GM10248 (cell line): ENCODE measurements around the gene MYH13.

Experiments
- CTCF ChIA-PET: fragments of 300-600 bp; sonication (Branson Sonifier 250); formaldehyde crosslinking; extraction: SDS; loops from one replicate; lab custom pipeline; 2021; ENCODE audit warnings: antibody characterized with exemption; lab: Yijun Ruan, JAX
- POLR2A ChIA-PET: fragments of 350-650 bp; sonication (Branson Sonifier 250); formaldehyde crosslinking; extraction: SDS; loops from one replicate; lab custom pipeline; 2020; ENCODE audit warnings: antibody characterized with exemption; lab: Yijun Ruan, JAX
- DNase-seq: peaks from one replicate; pipeline ENCODE4 v3.0.0; 2012; ENCODE audit errors: extremely low spot score
- TF ChIP-seq, protein P1 (sequence below): IDR thresholded peaks from 2 replicates; pipeline ENCODE4 v1.5.1; 2012; ENCODE audit warnings: mild to moderate bottlenecking, low read depth; ENCODE audit errors: extremely low read depth, missing control alignments, control extremely low read depth

The MYH13 gene

GRCh38 chr17:10372906-10373305 is at the start of gene MYH13:
TSS of gene MYH13 (minus strand) at chr17:10373006. CDS start at chr17:10364530, 8,476 bp downstream.
- TF ChIP-seq, protein P1, sequence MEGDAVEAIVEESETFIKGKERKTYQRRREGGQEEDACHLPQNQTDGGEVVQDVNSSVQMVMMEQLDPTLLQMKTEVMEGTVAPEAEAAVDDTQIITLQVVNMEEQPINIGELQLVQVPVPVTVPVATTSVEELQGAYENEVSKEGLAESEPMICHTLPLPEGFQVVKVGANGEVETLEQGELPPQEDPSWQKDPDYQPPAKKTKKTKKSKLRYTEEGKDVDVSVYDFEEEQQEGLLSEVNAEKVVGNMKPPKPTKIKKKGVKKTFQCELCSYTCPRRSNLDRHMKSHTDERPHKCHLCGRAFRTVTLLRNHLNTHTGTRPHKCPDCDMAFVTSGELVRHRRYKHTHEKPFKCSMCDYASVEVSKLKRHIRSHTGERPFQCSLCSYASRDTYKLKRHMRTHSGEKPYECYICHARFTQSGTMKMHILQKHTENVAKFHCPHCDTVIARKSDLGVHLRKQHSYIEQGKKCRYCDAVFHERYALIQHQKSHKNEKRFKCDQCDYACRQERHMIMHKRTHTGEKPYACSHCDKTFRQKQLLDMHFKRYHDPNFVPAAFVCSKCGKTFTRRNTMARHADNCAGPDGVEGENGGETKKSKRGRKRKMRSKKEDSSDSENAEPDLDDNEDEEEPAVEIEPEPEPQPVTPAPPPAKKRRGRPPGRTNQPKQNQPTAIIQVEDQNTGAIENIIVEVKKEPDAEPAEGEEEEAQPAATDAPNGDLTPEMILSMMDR, result no peak
- DNase-seq, result no peak
- CTCF ChIA-PET, result interaction anchor here (1.3 kb wide), 1 partner anchor 25 kb away, joined by 3 read pairs; no protein-coding TSS in a partner anchor
- POLR2A ChIA-PET, result no interaction called here

DNA sequence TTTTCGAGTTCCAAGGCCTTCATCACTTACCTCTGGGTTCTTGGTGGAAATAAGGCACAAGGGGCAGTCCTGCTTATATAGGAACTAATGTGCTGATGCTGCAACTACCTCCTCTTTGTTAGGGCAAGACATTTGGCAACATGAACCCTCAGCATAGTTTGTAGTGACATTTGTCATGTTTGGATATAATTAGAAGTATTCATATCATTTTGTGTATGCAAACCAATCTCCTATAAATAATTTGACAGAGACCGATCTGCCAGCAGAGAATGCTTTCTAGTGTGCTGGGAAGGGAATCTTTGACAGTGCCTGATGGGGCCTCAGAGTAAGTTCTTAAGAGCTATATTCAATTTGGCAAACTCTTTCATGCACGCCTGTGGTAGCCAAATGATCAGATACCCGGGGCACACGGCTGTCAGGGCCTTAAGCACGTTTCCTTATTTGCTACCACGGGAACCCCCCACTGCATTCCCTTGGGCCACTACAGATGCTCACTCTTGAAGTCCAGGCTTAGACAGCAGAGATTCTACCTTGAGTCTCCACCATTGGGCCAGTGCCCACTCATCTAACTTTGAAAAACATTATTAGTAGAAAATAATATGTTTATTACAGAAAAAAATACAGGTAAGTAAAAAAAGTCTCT is 49.2 kb upstream of the MYH13 start, which contains the start of gene MYH8:
MYH8 (minus strand) TSS at position 51 of the 643 bp plus-strand sequence. CDS start 1,723 bp downstream, outside the sequence.
- ChIA-PET CTCF (interaction anchor here (1.3 kb wide), 1 partner anchor 13 kb away, joined by 3 read pairs; no protein-coding TSS in a partner anchor), POLR2A (no interaction called here)
- no peak for DNase-seq
- TF ChIP-seq, protein P1, result no peak

DNA sequence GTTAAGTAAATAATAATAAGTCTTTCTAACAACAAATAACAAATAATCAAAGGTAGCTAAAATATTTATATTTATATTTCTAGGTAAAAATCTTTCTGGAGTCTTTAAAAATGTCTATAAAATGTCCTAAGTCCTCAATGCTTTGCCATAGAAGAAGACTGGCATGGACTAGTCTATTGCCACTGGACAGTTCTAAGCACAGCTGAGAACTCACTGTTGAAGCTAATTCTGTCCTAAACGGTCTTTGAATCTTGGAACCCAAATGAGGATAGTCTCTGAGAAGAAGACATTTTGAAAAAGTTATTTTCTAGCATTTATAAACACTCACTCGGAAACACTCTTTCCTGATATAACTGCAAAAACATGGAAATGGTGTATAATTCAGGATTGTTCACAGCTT is 48.4 kb upstream of the MYH13 start:
- POLR2A ChIA-PET, result no interaction called here
- CTCF ChIA-PET, result interaction anchor here (1.3 kb wide), 1 partner anchor 14 kb away, joined by 3 read pairs; no protein-coding TSS in a partner anchor
- no peak for DNase-seq
- TF ChIP-seq, protein P1, result no peak

DNA sequence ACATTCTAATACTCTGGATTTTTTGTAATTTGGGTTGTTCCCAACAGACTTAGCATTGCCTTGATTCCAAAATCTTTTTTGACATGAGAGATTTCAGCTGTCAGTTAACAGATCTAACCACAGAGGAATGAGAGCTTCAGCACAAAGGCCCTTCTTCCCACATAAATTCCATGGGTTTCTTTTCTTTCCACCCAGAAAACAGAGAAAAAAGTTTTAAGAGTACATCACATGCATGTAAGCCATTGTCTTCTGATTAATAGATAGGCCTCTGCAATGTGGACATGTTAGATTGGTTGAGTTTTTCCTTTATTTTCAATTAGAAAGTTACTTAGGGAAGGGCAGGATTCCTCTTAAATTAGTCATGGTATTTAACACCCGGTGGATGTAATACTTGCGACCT is 48.0 kb upstream of the MYH13 start:
- ChIA-PET POLR2A (no interaction called here), CTCF (interaction anchor here (1.3 kb wide), 1 partner anchor 15 kb away, joined by 3 read pairs; no protein-coding TSS in a partner anchor)
- DNase-seq, result no peak
- TF ChIP-seq, protein P1, result no peak

DNA sequence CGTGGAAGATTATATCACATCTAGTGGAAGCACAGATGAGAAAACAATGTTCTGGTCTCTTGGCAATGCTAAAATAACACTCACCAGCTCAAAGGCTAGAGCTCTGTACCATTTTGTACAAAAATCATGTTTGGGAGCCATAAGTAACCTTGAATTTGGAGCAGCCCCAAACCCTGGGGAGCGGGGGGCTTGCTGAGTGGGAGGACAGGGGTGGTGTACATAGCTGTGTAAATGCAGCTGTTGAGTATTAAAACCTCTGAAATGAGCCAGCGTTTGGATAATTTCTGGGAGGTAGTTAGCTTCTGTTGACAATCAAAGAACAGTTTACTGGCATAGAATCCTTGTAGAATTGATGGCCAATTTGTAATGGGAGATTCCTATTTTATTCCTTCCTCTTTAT is 44.6 kb upstream of the MYH13 start:
- POLR2A ChIA-PET, result no interaction called here
- no peak for DNase-seq
- TF ChIP-seq, protein P1, result no peak
- CTCF ChIA-PET, result interaction anchor here (1.2 kb wide), 1 partner anchor 18 kb away, joined by 3 read pairs; no protein-coding TSS in a partner anchor

GRCh38 chr17:10415161-10415560 is 42.4 kb upstream of the MYH13 start:
- ChIA-PET POLR2A (no interaction called here), CTCF (no interaction called here)
- TF ChIP-seq, protein P1, result no peak
- no peak for DNase-seq
